Mucosa of descending colon (tissue), 3 donors: ENCODE results near the gene SIGLEC6. TPM values are rescaled to one million over a fixed set of nuclear protein-coding genes. Genes with fewer than 3 reads are reported as not detected.

Experiments
- ATAC-seq: fragments of 200-7000 bp; cut with Tn5 transposase; one replicate; pipeline ENCODE4 v1.9.1; 2020; ENCODE audit warnings: mild to moderate bottlenecking, moderate library complexity
- DNase-seq, 3 donors: peaks; one replicate each; pipeline ENCODE4 v3.0.0-alpha.2; 2020
- H3K36me3 ChIP-seq: fragments of 200-600 bp; one replicate; pipeline ENCODE4 v1.8.0; 2021; ENCODE audit warnings: low read depth, mild to moderate bottlenecking
- H3K4me1 ChIP-seq: fragments of 200-600 bp; one replicate; pipeline ENCODE4 v1.8.0; 2021; ENCODE audit warnings: low read depth, mild to moderate bottlenecking
- H3K4me3 ChIP-seq: fragments of 200-600 bp; one replicate; pipeline ENCODE4 v1.8.0; 2021; ENCODE audit warnings: mild to moderate bottlenecking
- H3K9me3 ChIP-seq: fragments of 200-600 bp; one replicate; pipeline ENCODE4 v1.8.0; 2021; ENCODE audit warnings: mild to moderate bottlenecking
- CTCF ChIP-seq: fragments of 200-600 bp; IDR thresholded peaks from one replicate; pipeline ENCODE4 v1.8.0; 2022; ENCODE audit warnings: antibody characterized with exemption, mild to moderate bottlenecking
- intact Hi-C, 2 donors: fragments of 100-400 bp; cut with DNase I in 1 of 2; cut with micrococcal nuclease in 1 of 2; formaldehyde crosslinking; loops; one replicate each; pipeline versions ENCODE4 v1.11.0 to v1.11.1; 2022; cut with DNase I, micrococcal nuclease
- total RNA-seq, 3 donors: library from RNA; stranded (reverse); fragmentation: NEBNext Ultra II Directional in 2 of 3; extraction: Animal tissue kit (Norgen Biotek cat#: 25700) in 2 of 3; gene quantifications; one replicate each; pipeline versions ENCODE4 v1.2.1 to v1.2.4, GENCODE V29; 2021 to 2023
- donor health status: DM: no; HTN: no; CAD: no; lungs with moderate emphysema.
- donor health status: DM: no; HTN: no; CAD: no.
- donor health status: DM: no; HTN: yes; CAD: no.

SIGLEC6 gene
- total RNA-seq, 3 donors from 2014 or later, result 0.75 to 3.6 (median 2.8) TPM

GRCh38 chr19:51571599-51571998, 40.1 kb upstream of the SIGLEC6 start:
- ATAC-seq, result no peak
- H3K4me1 ChIP-seq, result peaks cover 9% of the 10 kb centered on the region

DNA sequence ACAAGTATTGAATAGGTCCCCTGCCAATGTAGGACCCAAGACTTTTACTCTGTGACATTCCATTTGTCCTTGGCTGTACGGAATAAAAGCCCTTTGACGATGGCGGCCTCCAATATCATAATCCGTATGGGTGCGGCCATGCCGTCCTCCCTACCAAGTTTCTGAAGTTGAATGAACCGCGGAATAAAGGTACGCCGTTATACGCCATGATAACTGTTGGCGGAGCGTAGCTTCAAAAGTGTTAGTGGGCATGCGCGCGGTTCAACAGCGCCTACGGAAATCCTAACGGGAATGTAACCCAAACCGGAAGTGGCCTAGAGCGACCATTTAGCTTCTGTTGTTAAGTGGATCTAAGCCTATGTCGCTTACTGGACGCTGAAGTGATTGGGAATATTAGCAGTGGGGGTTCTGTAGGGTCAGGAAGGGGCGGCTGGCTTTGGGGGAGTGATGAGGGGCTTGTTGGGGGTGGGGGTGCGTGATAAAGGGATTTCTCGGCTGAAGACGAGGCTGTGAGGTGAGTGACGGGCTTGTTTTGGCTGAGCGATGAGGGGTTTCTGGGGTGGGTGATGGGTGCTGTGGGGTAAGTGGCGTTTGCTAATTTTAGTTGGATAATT, 39.6 kb upstream of the SIGLEC6 start, which contains the start of gene ZNF175:
ZNF175 (plus strand) TSS at position 322 of the 614 bp plus-strand sequence. CDS start 2,047 bp downstream, outside the sequence.
- Histone ChIP-seq H3K4me3 (peak within 1 kb of the TSS; percentile 21), H3K4me1 (peaks cover 9% of the 10 kb centered on the region), H3K9me3 (no peaks in the 10 kb centered on the region), H3K36me3 (no peaks in the 10 kb centered on the region)
- DNase-seq, result peak; percentile 92 to 97 (median 92)
- ATAC-seq, result peak; percentile 100
- TF ChIP-seq CTCF, result no peak
- intact Hi-C loops, result no loop called here

More at GRCh38 chr19:51571599-51571998, 40.1 kb upstream of the SIGLEC6 start:
- intact Hi-C loops, result no loop called here
- H3K36me3 ChIP-seq, result no peaks in the 10 kb centered on the region
- no peaks in the 10 kb centered on the region for H3K9me3 ChIP-seq
- TF ChIP-seq CTCF, result no peak
- peak overlapping the region; percentile 21 for H3K4me3 ChIP-seq
- no peak for DNase-seq

- no peak for ATAC-seq
- Histone ChIP-seq H3K4me3 (no peak overlapping the region), H3K4me1 (peaks cover 9% of the 10 kb centered on the region), H3K9me3 (no peaks in the 10 kb centered on the region), H3K36me3 (no peaks in the 10 kb centered on the region)
- intact Hi-C loops, result no loop called here
- no peak for TF ChIP-seq CTCF
- DNase-seq, result no peak
These were observed 37.0 kb upstream of the SIGLEC6 start for GRCh38 chr19:51568456-51568855.

GRCh38 chr19:51567583-51567982, 36.1 kb upstream of the SIGLEC6 start:
- ATAC-seq, result no peak

GRCh38 chr19:51566489-51567100, 35.1 kb upstream of the SIGLEC6 start:
- intact Hi-C loops, result no loop called here
- no peak for TF ChIP-seq CTCF
- no peak overlapping the region for H3K4me3 ChIP-seq
- ATAC-seq (no peak), DNase-seq (no peak)
- H3K4me1 ChIP-seq, result no peaks in the 10 kb centered on the region
- H3K36me3 ChIP-seq, result no peaks in the 10 kb centered on the region
- no peaks in the 10 kb centered on the region for H3K9me3 ChIP-seq

More at GRCh38 chr19:51567583-51567982, 36.1 kb upstream of the SIGLEC6 start:
- no peak for TF ChIP-seq CTCF
- intact Hi-C loops, result no loop called here
- H3K36me3 ChIP-seq, result no peaks in the 10 kb centered on the region
- DNase-seq, result no peak
- H3K4me3 ChIP-seq, result no peak overlapping the region
- H3K4me1 ChIP-seq, result peaks cover 9% of the 10 kb centered on the region
- no peaks in the 10 kb centered on the region for H3K9me3 ChIP-seq
